K562 (cell line): Measurements from ENCODE around the gene ARHGAP4. TPM values are rescaled to one million over a fixed set of nuclear protein-coding genes. Genes with fewer than 3 reads are reported as not detected.

Experiments used
- ATAC-seq: fragments of 200-7000 bp; cut with Tn5 transposase; 3 replicates; pipeline ENCODE4 v1.9.1; 2020; ENCODE audit warnings: moderate library complexity
- BruUV-seq: library from RNA; stranded (reverse); fragments of 400-500 nt; replicated peaks from 2 replicates; lab custom pipeline; 2021; lab: Mats Ljungman, UMichigan
- CTCF ChIA-PET: fragments of 300-600 bp; formaldehyde crosslinking; extraction: SDS; loops from one replicate; lab custom pipeline; 2021; ENCODE audit warnings: low intra/inter-chr PET ratio; lab: Yijun Ruan, JAX
- POLR2A ChIA-PET: fragments of 300-600, 350-650 bp; sonication (Branson Sonifier 250); formaldehyde crosslinking; extraction: SDS; loops from one replicate; lab custom pipeline; 2021; ENCODE audit warnings: antibody characterized with exemption, inconsistent platforms; lab: Yijun Ruan, JAX
- DNase-seq, 4 experiments: peaks; one replicate each; pipeline versions ENCODE4 v3.0.0 to v3.0.0-alpha.2; 2011 to 2018; ENCODE audit warnings: low spot score in 3 of 4, mixed read lengths in 3 of 4; ENCODE audit errors: extremely low read depth in 1 of 4
- FAIRE-seq: peaks from 2 replicates; lab custom pipeline; 2011; peaks lifted over from hg19 to GRCh38; lab: Jason Lieb, UNC
- H2AFZ ChIP-seq: 2 replicates; pipeline ENCODE4 v1.6.0; 2011; ENCODE audit warnings: low read depth, low read length, control low read depth, inconsistent platforms
- H3K27ac ChIP-seq: fragments of 200-600 bp; 3 replicates; pipeline ENCODE4 v1.8.0; 2011; ENCODE audit warnings: low read depth, mild to moderate bottlenecking, control low read depth, inconsistent platforms, low read length, moderate library complexity, mixed read lengths; ENCODE audit errors: extremely low read depth
- H3K27me3 ChIP-seq, 2 experiments: fragments of 300-600 bp in 1 of 2; 2 replicates in 1 of 2; 3 replicates in 1 of 2; pipeline versions ENCODE4 v1.6.0 to v1.8.0; 2011; ENCODE audit warnings: inconsistent platforms in 2 of 2, low read length in 2 of 2, mild to moderate bottlenecking in 1 of 2, mixed read lengths in 1 of 2, moderate library complexity in 1 of 2; ENCODE audit not compliant: control insufficient read depth in 2 of 2, insufficient read depth in 2 of 2
- H3K36me3 ChIP-seq: fragments of 300-600 bp; 3 replicates; pipeline ENCODE4 v1.8.0; 2011; ENCODE audit warnings: mild to moderate bottlenecking, low read length, inconsistent platforms; ENCODE audit not compliant: control insufficient read depth, insufficient read depth
- H3K4me1 ChIP-seq, 2 experiments: fragments of 200-600 bp in 1 of 2; replicated peaks in 1 of 2; 2 replicates in 1 of 2; 3 replicates in 1 of 2; pipeline versions ENCODE4 v1.5.1 to v1.8.0; 2011; ENCODE audit warnings: inconsistent platforms in 2 of 2, low read length in 2 of 2, mild to moderate bottlenecking in 1 of 2, mixed read lengths in 1 of 2, moderate library complexity in 1 of 2; ENCODE audit not compliant: control insufficient read depth in 2 of 2, insufficient read depth in 2 of 2
- H3K4me2 ChIP-seq: 2 replicates; pipeline ENCODE4 v1.6.1; 2011; ENCODE audit warnings: low read length, control low read depth, inconsistent platforms, mixed read lengths; ENCODE audit not compliant: insufficient read depth
- H3K4me3 ChIP-seq: fragments of 200-600 bp; sonication (generic), shearing (Covaris generic); 2 replicates; pipeline ENCODE4 v1.5.1; 2016; ENCODE audit warnings: control low read depth, inconsistent platforms
- H3K79me2 ChIP-seq: fragments of 200-600 bp; 3 replicates; pipeline ENCODE4 v1.8.0; 2011; ENCODE audit warnings: low read length, inconsistent platforms; ENCODE audit not compliant: control insufficient read depth, insufficient read depth
- H3K9ac ChIP-seq, 2 experiments: 2 replicates each; pipeline versions ENCODE4 v1.6.0 to v1.6.1; 2011; ENCODE audit warnings: low read depth in 2 of 2, low read length in 2 of 2, control low read depth in 1 of 2, inconsistent platforms in 1 of 2, mild to moderate bottlenecking in 1 of 2, mixed read lengths in 1 of 2; ENCODE audit not compliant: insufficient read depth in 1 of 2
- H3K9me1 ChIP-seq: one replicate; pipeline ENCODE4 v1.6.0; 2011; ENCODE audit warnings: inconsistent platforms, mild to moderate bottlenecking, low read length, moderate library complexity; ENCODE audit not compliant: control insufficient read depth, insufficient read depth
- H3K9me3 ChIP-seq: replicated peaks from 2 replicates; pipeline ENCODE4 v1.5.1; 2011; ENCODE audit warnings: low read depth, low read length, inconsistent platforms; ENCODE audit not compliant: control insufficient read depth, insufficient read depth
- H4K20me1 ChIP-seq: replicated peaks from 2 replicates; pipeline ENCODE4 v1.6.1; 2011; ENCODE audit warnings: low read length, inconsistent platforms, mixed read lengths; ENCODE audit not compliant: control insufficient read depth, insufficient read depth
- ARID2 ChIP-seq: fragments of 450-650 bp; IDR thresholded peaks from 2 replicates; pipeline ENCODE4 v1.6.1; 2017; ENCODE audit warnings: antibody characterized with exemption, mild to moderate bottlenecking
- CBFA2T2 ChIP-seq: fragments of 450-650 bp; conservative IDR thresholded peaks from 2 replicates; pipeline ENCODE4 v1.6.1; 2017; ENCODE audit warnings: mild to moderate bottlenecking
- CHD7 ChIP-seq: fragments of 200-600 bp; sonication (generic); IDR thresholded peaks from one replicate; pipeline ENCODE4 v1.6.1; 2012; ENCODE audit warnings: mild to moderate bottlenecking, low read depth, low read length, inconsistent platforms
- EZH2 ChIP-seq: IDR thresholded peaks from 2 replicates; pipeline ENCODE4 v1.6.1; 2012; ENCODE audit warnings: low read depth, mild to moderate bottlenecking, inconsistent platforms, low read length, borderline replicate concordance
- FOXK2 ChIP-seq, 2 experiments: fragments of 450-650 bp; IDR thresholded peaks in 1 of 2; conservative IDR thresholded peaks in 1 of 2; 2 replicates each; pipeline ENCODE4 v1.6.1; 2016; ENCODE audit warnings: low read depth in 2 of 2, mild to moderate bottlenecking in 1 of 2
- HDGF ChIP-seq: fragments of 450-650 bp; IDR thresholded peaks from 2 replicates; pipeline ENCODE4 v1.6.1; 2016
- HOXB6 ChIP-seq: fragments of 250-450 bp; sonication (Bioruptor Pico); IDR thresholded peaks from 2 replicates; pipeline ENCODE4 v1.5.1; 2022; ENCODE audit warnings: mild to moderate bottlenecking, borderline replicate concordance
- PRMT5 ChIP-seq: sonication (generic); formaldehyde crosslinking; IDR thresholded peaks from 2 replicates; pipeline ENCODE4 v1.5.0; 2020; ENCODE audit warnings: missing genetic modification reagents
- USF2 ChIP-seq: sonication (generic); formaldehyde crosslinking; IDR thresholded peaks from 2 replicates; pipeline ENCODE4 v1.5.0; 2020; ENCODE audit warnings: missing genetic modification reagents
- ZNF785 ChIP-seq: fragments of 250-450 bp; sonication (Bioruptor Pico); IDR thresholded peaks from 2 replicates; pipeline ENCODE4 v1.4.0; 2020; ENCODE audit warnings: mild to moderate bottlenecking
- WGBS: fragments of 100-300 bp; shearing (Covaris generic); methylation state at CpG from one replicate; pipeline ENCODE4 v1.1.6; 2016; ENCODE audit warnings: low coverage, mixed read lengths; ENCODE audit not compliant: insufficient coverage; ENCODE audit errors: missing lambda C conversion rate; 5-methylcytosine and 5-hydroxymethylcytosine counted together
- in situ Hi-C: fragments of 300-500 bp; cut with MboI; formaldehyde crosslinking; loops from 4 replicates; pipeline ENCODE4 v1.15.0; 2018; ENCODE audit warnings: inconsistent platforms, mixed read lengths
- intact Hi-C: fragments of 100-400 bp; cut with micrococcal nuclease; formaldehyde crosslinking; loops from 2 replicates; pipeline ENCODE4 v1.14.2; 2022
- polyA plus RNA-seq, 8 experiments: library from polyadenylated mRNA; depleted of rRNA in 4 of 8; stranded (reverse) in 5 of 8; unstranded in 3 of 8; fragments of >200 nt; fragmentation: Nextera tagmentation in 2 of 8; fragmentation: Illumina TruSeq in 1 of 8; extraction: Ambion mirVana in 2 of 8; extraction: Trizol in 1 of 8; gene quantifications; 2 replicates each; pipeline versions ENCODE4 v1.2.1 to v1.2.3, GENCODE V29; 2011 to 2014; ENCODE audit warnings: inconsistent platforms in 1 of 8, missing spikeins in 1 of 8
- total RNA-seq, 7 experiments: library from RNA; depleted of rRNA in 6 of 7; stranded (reverse); fragments of >200 nt in 6 of 7; fragmentation: Illumina TruSeq in 2 of 7; extraction: Trizol in 2 of 7; gene quantifications; 2 replicates each; pipeline versions ENCODE4 v1.2.1 to v1.2.3, GENCODE V29; 2011 to 2021; ENCODE audit warnings: low replicate concordance in 1 of 7

The ARHGAP4 gene
- total and polyA plus RNA-seq, 9 of the 15 experiments (the other 6 are each of a cell fraction or from before 2014, with no cell fraction given): 0.30 to 81.8 (median 13.5) TPM

- no peak overlapping the region for H2AFZ ChIP-seq
- no peaks in the 10 kb centered on the region for H3K36me3 ChIP-seq
- H3K9ac ChIP-seq: no peak overlapping the region
- no peaks in the 10 kb centered on the region for H3K9me1 ChIP-seq
- H4K20me1 ChIP-seq: 0 out of 2 replicates have a peak, but pooled peaks cover 12% of the 10 kb centered on the region
- no peak overlapping the region for H3K27ac ChIP-seq
- no peak overlapping the region for H3K4me2 ChIP-seq
- H3K27me3 ChIP-seq: peaks cover 17 to 82% of the 10 kb centered on the region in 2 experiments; a peak in 4 of 5 replicates
- intact Hi-C loops (no loop called here), in situ Hi-C loops (no loop called here)
- H3K4me1 ChIP-seq: peaks cover 0 to 40% of the 10 kb centered on the region in 2 experiments; a peak in 2 of 5 replicates
- ChIA-PET POLR2A (no interaction called here), CTCF (no interaction called here)
- no peak for ATAC-seq
- no TSS peak for BruUV-seq
- no peak overlapping the region for H3K4me3 ChIP-seq
- FAIRE-seq: no peak
- H3K79me2 ChIP-seq: no peaks in the 10 kb centered on the region
- H3K9me3 ChIP-seq: no peaks in the 10 kb centered on the region
- WGBS: 5% methylated on average over 4 of the region's 9 CpGs
- no peak for DNase-seq
- TF ChIP-seq HOXB6: no peak
- no peak for TF ChIP-seq USF2 (CRISPR knock-in tag)
- no peak for TF ChIP-seq CHD7
- TF ChIP-seq HDGF: no peak
- no peak for TF ChIP-seq EZH2
- no peak for TF ChIP-seq ZNF785 (CRISPR knock-in tag)
- TF ChIP-seq PRMT5 (CRISPR knock-in tag): no peak
- no peak for TF ChIP-seq ARID2
- no peak for TF ChIP-seq CBFA2T2
- TF ChIP-seq FOXK2 (conservative IDR thresholded peaks at IDR 0.05 in 1 of 2, IDR thresholded peaks at IDR 0.05 in 1 of 2; ENCODE audit: low read depth in 2 of 2): no peak
These were observed 60.4 kb downstream of the ARHGAP4 start for GRCh38 chrX:153865685-153866084.
